ENCODE results near the gene SELENON.

SELENON gene

GRCh38 chr1:25794325-25794724 lies 5.7 kb upstream of the SELENON start:
- no peak for DNase-seq (ENCODE audit: low read depth, low spot score)

GRCh38 chr1:25795211-25795610 lies 4.8 kb upstream of the SELENON start:
- DNase-seq (ENCODE audit: low read depth, low spot score): no peak

- DNase-seq (ENCODE audit: low read depth, low spot score): no peak
These were observed 3.8 kb upstream of the SELENON start for GRCh38 chr1:25795946-25796810.

DNA sequence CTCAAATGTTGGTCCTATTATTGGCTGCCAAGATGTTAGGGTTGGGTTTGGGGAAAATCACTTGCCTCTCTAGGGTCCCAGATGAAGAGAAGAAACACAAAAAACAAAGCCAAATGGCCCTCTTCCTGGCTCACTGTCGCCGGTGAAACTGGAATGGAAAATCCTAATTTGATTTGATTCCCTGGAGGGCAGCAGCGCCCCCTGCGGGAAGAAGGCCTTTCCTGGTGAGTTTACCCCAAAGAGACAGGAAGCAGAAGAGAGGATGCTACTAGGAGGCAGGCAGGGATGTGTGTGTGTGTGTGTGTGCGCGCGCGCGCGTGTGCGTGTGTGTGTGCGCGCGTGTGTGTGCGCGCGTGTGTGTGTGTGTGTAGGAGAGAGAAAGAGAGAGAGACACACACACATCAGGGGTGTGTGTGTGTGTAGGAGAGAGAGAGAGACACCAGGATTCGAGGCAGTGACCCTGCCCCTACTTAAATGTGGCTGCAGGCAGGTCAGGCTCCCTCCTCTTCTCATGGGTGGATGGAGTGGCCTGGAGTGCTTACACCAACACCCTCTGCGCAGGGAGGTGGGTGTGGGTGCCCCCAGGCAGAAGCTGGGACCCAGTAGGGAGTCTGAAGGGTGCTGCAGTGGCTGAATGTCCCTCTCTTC lies 3.1 kb upstream of the SELENON start:
- peak; percentile 78 for DNase-seq (ENCODE audit: low read depth, low spot score)

GRCh38 chr1:25797939-25798338 lies 2.1 kb upstream of the SELENON start:
- DNase-seq (ENCODE audit: low read depth, low spot score): no peak

GRCh38 chr1:25798666-25799351 lies 1.2 kb upstream of the SELENON start:
- no peak for DNase-seq (ENCODE audit: low read depth, low spot score)

DNA sequence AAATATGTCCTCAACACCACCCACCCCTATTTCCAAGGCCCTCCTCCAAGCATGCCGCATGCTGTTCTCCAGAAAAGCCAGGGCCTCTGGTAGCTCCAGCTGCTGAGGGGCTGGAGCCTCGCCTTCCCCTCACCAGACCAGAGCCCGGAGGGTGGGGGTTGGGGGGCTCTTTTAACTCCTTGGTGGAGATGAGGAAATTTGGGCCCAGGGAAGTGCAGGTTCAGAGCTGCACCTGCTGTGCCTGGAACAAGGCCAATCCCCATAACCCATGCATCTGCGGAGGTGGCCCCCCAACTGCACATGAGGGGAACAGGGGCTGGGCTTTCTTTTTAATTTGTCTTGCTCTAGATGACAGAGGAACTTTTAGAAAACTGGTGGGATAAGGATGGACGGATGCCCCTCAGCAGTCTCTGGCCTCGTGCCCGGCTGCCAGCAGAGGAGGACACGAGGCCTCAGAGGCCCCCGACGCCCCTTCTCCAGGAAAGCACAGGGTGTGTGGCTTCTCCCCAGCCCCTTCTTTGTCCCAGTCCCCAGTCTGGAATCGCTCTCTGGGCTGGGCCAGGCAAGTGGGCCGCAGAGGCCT lies 550 bp upstream of the SELENON start:
- DNase-seq (ENCODE audit: low read depth, low spot score): no peak

- DNase-seq (ENCODE audit: low read depth, low spot score): no peak
These were observed 847 bp downstream of the SELENON start for GRCh38 chr1:25800703-25801377.

DNA sequence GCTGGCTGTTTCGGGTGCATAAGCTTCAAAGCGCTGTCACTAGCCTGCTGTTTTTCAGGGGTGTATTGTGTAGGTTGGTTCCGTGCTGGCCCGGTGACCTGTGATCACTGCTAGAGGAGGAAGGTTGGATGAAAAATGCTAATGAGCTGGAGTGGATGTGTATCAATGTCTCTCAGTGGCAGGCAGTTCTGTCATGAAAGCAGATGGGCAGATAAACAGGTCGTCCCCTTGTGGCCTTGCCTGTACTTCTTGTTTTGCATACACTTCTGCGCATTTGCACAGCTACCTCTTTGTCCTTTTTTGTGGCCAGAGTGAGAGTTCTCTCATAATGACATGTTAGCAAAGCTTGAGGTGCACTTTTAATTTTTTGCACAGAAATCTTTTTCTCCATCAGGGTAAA lies 2.9 kb downstream of the SELENON start:
- no peak for DNase-seq (ENCODE audit: low read depth, low spot score)

DNA sequence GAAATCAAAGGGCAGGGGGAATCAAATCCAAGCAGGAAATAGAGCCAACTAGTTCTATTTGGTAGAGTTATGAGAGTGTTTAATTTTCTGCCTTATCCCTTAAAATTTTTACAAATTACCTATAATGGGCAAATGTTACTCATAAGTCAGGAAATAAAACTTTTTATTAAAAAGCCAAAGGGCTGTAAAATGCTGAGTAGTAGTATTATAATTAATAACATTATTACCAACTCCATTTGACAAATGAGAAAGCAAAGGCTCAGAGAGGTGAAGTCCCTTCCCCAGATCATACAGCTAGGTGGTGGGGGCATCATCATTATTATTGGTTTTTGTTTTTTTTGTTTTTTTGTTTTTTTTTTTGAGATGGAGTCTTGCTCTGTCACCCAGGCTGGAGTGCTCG lies 3.4 kb downstream of the SELENON start:
- no peak for DNase-seq (ENCODE audit: low read depth, low spot score)

DNA sequence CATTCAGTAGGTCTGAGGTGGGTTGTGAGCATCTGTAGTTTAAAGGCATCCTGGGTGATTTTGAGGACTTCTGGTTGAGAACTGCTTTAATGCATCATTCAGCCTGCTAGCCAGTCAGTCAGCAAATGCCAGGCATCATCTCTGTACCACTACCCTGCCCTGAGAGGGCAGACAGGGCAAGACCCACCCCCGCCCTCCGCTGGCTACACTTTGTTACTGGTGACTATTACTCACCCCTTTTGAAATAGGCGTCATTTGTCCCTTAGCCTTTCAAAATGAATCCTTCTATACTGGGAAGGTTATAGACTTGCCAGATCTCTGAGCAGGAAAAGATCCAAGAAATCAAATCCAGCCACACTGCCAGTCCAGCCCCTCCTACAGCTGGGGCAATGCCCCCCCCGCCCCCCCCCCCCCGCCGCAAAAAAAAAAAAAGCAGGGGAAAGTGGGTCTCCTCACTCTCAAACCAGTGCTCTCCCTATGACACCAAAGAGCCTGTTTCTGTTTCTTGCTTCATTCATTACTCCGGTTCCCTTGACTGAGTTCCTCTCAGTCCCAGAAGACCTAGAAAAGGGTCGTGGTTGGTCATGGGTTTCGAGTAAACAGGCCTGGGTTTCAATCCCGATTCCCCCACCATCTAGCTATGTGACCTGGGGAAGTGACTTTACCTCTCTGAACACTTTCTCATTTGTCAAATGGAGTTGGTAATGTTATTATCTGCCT lies 4.4 kb downstream of the SELENON start:
- no peak for DNase-seq (ENCODE audit: low read depth, low spot score)

DNA sequence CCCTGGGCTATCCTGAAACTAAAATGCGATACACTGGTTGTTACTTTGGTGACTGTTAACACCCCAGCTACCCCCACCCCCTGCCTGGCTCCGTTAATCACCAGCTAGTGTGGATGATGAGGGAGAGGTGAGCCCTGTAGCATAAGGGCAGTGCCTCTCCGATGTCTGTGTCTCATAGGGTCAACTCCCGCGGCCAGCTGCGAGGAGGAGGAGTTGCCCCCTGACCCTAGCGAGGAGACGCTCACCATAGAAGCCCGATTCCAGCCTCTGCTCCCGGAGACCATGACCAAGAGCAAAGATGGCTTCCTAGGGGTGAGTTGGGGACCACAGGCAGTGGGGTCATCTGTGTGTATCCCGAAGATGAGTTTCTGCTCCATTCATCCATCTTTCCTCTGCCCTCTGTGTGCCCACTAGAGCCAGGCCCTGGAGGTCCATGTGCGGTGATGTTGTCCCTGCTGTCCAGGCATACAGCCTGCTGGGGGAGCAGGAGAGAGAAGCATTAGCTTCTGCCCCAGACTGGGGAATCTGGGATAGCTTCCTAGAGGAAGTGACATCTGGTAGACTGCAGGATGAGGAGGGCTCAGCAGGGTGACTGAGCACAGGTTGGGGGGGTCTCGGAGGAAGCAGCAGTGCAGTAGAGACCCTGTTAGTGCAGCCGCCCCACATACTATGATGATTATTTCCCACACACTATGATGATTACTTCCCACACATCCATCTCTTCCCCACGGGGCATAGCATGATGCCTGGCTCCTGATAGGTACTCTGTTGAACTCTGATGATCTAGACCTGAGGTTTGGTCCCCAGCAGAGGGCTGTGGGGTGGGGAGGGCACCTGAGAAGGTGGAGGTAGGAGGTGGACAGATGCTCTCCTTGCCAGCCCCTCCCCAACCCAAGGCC lies 5.2 kb downstream of the SELENON start:
- DNase-seq (ENCODE audit: low read depth, low spot score): no peak

GRCh38 chr1:25805863-25806225 lies 5.9 kb downstream of the SELENON start:
- no peak for DNase-seq (ENCODE audit: low read depth, low spot score)

GRCh38 chr1:25806418-25806817 lies 6.4 kb downstream of the SELENON start:
- DNase-seq (ENCODE audit: low read depth, low spot score): no peak

DNA sequence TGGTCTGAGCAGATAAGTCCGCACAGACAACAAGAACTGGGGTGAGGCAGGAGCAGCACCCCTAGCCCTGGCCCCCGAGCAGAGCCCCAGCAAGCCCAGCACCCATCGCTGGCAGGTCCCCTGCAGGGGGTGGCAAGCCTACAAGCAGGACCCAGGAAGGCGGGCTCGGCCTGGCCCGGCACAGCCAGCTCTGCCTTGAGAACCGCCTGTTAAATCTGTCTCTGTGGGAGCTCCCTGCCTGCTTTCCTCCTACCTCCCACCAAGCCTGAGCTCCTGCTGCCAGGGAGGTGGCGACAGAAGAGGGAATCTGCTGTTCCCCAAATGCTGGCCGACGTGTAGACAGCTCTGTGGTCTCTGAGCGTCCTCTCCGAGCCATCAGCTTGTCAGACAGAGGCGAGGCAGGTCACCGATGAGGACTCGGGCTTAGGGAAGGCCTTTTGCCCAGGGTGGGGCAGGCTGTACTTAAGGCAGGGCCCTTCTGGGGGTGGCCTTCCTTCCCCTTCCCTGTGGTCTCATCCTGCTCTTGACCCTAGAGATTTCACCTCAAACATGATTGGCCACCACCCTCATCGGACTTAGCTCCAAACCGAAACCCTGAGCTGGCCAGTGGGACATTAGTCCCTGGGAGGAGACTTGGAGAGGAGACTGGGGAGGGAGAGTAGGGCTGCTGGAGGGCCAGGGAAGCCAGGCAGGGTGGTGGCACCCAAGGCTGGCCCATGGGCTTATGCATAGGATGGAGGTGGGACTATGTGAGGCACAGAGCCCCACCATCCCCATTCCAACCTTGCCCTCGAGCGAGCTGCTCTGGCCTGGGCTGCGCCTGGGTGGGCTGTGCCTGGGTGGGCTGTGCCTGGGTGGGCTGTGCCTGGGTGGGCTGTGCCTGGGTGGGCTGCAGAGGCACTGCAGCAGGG lies 7.7 kb downstream of the SELENON start:
- DNase-seq (ENCODE audit: low read depth, low spot score): no peak

DNA sequence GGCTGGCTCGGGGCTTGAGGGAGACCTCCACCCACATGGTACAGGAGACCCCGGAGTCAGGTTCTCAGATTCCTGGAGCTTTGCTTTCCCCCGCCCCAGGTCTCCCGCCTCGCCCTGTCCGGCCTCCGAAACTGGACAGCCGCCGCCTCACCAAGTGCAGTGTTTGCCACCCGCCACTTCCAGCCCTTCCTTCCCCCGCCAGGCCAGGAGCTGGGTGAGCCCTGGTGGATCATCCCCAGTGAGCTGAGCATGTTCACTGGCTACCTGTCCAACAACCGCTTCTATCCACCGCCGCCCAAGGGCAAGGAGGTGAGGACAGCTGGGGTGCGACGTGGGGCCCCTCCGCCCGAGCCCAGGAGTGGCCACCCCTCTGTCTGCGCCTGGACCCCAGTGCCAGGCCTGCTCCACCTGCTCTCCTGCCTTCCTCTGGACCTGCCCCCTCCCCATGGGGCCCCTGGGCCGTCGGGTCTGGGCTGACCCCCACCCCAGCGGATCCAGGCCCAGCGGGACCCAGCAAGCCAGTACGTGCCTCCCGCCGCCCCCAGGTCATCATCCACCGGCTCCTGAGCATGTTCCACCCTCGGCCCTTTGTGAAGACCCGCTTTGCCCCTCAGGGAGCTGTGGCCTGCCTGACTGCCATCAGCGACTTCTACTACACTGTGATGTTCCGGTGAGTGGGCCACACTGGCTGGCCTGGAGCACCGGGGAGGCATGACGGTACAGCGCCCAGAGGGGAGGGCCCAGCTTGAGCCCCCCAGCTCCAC lies 8.7 kb downstream of the SELENON start:
- no peak for DNase-seq (ENCODE audit: low read depth, low spot score)

DNA sequence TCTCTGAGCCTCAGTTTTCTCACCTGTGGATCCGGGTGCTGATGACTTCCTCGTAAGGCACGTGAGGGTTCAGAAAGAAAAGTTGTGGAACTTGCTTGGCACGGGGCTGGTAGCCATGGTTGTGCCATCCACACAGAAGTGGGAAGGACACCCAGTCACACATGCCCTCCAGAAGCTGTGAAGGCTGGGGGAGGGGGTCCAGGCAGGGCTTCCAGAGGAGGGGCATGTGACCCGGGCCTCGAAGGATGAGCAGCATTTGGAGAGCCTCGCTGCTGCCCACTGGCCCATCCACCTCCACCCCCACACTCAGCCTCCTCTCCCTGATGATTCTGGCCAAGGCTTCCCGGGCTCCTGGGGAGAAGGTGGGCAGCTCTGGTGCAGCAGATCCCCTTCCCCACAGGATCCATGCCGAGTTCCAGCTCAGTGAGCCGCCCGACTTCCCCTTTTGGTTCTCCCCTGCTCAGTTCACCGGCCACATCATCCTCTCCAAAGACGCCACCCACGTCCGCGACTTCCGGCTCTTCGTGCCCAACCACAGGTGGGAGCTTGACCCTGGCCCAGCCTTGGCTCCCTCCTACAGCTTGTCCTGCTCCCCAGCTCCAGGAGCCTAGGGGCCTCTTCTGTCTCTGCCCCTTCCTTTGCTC lies 9.4 kb downstream of the SELENON start:
- no peak for DNase-seq (ENCODE audit: low read depth, low spot score)

DNA sequence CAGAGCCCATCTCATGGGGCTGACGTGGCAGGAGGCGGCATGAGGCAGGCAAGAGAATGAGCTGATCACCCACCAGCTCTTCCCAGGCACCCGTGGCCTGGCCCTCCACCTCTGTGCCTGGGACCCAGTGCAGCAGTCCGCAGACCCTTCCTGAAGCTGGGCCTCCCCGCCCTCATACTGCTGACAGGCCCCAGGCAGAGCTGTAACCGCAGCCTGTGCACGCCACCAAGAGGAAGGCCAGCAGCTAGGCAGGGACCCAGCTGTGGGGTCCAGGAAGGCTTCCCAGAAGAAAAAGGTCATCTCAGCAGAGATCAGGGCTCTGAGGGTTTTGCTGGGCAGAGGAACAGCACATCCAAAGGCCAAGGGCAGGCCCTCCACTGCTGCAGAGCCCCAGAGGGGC lies 9.9 kb downstream of the SELENON start:
- no peak for DNase-seq (ENCODE audit: low read depth, low spot score)
